ENCODE measurements around the gene TMEM269. TPM values are rescaled to one million over a fixed set of nuclear protein-coding genes. Genes with fewer than 3 reads are reported as not detected.
"Not testable (repeated sequence)": the region's sequence is repeated elsewhere in the genome, so short reads cannot be mapped to it uniquely, and the experiment has no call there.

TMEM269 gene
- total RNA-seq, 4 donors from 2014 or later: not detected

DNA sequence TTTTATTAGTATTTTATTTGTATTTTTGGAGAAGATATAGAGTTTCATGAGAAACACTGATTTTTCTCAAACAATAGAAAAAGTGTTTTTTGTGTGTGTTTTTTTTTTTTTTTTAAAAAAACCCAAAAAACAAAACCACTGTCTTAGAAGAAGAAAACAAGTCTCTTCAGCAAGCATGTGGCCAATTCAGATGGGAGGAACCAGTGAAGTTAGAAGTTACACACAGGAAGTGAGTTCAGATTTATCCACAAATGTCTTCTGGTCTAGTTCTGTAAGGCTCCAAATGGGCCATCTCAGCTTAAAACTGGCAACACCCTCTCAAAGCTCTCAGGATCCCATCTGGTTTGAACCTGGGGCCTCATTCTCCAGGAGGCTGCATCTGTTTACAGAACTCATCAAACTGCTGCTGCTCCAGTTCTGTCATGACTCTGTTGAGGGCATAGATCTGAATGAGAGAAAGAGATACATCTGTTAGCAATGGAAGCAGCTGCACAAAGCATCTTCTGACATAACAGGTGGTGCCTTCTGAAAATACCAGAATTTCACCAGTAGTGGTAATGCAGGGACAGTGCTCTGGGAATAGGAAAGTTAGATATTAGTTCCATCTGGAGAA lies 22.4 kb downstream of the TMEM269 start:
- H3K27ac ChIP-seq: no peak overlapping the region
- no peaks in the 10 kb centered on the region for H3K36me3 ChIP-seq
- no peak overlapping the region for H3K4me3 ChIP-seq
- DNase-seq: no peak
- H3K4me1 ChIP-seq: no peaks in the 10 kb centered on the region
- no peak for TF ChIP-seq POLR2A (IDR thresholded peaks at IDR 0.05)
- TF ChIP-seq, protein P1, sequence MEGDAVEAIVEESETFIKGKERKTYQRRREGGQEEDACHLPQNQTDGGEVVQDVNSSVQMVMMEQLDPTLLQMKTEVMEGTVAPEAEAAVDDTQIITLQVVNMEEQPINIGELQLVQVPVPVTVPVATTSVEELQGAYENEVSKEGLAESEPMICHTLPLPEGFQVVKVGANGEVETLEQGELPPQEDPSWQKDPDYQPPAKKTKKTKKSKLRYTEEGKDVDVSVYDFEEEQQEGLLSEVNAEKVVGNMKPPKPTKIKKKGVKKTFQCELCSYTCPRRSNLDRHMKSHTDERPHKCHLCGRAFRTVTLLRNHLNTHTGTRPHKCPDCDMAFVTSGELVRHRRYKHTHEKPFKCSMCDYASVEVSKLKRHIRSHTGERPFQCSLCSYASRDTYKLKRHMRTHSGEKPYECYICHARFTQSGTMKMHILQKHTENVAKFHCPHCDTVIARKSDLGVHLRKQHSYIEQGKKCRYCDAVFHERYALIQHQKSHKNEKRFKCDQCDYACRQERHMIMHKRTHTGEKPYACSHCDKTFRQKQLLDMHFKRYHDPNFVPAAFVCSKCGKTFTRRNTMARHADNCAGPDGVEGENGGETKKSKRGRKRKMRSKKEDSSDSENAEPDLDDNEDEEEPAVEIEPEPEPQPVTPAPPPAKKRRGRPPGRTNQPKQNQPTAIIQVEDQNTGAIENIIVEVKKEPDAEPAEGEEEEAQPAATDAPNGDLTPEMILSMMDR (IDR thresholded peaks at IDR 0.05): no peak
- H3K27me3 ChIP-seq: no peaks in the 10 kb centered on the region
- H3K9me3 ChIP-seq: no peaks in the 10 kb centered on the region

DNA sequence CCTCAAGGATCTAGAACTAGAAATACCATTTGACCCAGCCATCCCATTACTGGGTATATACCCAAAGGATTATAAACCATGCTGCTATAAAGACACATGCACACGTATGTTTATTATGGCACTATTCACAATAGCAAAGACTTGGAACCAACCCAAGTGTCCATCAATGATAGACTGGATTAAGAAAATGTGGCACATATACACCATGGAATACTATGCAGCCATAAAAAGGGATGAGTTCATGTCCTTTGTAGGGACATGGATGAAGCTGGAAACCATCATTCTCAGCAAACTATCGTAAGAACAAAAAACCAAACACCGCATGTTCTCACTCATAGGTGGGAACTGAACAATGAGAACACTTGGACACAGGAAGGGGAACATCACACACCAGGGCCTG lies 30.0 kb downstream of the TMEM269 start:
- not testable (repeated sequence) for H3K4me1 ChIP-seq, H3K36me3 ChIP-seq, H3K9me3 ChIP-seq, H3K27ac ChIP-seq, H3K4me3 ChIP-seq, DNase-seq, H3K27me3 ChIP-seq

GRCh38 chr1:42815941-42816584 lies 31.3 kb downstream of the TMEM269 start:
- Histone ChIP-seq H3K36me3 (no peaks in the 10 kb centered on the region), H3K27ac (peak overlapping the region; percentile 92 to 98 (median 96)), H3K9me3 (no peaks in the 10 kb centered on the region), H3K27me3 (no peaks in the 10 kb centered on the region), H3K4me1 (peaks cover 0 to 7% (median 2%) of the 10 kb centered on the region in 4 donors), H3K4me3 (peak overlapping the region; percentile 64 to 95 (median 80))
- DNase-seq: no peak
- TF ChIP-seq, protein P1 (IDR thresholded peaks at IDR 0.05): no peak
- TF ChIP-seq POLR2A (IDR thresholded peaks at IDR 0.05): no peak

DNA sequence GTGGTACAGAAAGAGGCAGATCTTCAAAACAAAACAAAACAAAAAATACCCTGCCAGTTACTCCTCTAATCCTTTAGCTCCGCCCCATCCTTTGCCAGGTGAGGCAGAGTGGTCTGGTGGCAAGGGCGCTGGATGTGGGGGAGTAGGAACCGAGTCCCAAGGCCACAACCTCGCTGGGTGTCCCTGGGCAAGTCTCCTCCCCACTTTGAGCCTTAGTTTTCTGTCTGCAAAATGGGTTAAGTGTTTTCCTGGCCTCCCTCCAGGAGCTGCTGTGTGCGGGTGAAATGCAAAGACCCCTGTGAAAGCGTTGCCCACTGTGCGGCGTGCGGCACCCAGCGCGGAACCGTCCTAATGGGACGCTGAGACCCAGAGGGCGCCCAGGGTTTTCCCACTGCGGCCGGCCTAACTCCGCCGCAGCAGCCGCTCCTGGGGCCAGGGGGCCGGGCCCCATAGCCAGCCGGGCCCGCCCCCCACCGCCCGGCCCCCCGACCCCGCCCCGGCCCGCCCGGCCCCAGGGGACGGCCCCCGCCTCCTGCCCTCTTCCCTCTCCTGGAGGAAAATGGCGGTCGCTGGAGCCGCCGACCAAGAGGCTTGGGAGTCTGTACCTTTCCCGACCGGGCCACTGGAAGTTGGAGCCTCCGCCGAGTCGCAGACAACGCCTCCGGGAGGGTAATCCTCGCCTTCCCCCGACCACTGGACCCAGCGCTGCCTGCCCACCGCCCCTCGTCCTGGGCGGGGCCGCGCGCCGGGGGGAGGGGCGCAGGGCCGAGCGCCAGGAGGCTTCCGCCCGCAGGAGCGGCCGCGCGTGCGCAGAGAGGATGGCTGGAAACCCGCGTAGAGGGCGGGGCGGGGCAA lies 32.0 kb downstream of the TMEM269 start, which contains the start of the genes ERMAP and SVBP:
ERMAP (plus strand) TSS at position 538 of the 855 bp plus-strand sequence. CDS start 13,327 bp downstream, outside the sequence.
SVBP (minus strand) TSS at position 813 of the 855 bp plus-strand sequence. CDS start 853 bp downstream, outside the sequence.
- Histone ChIP-seq H3K9me3 (no peaks in the 10 kb centered on the region), H3K27ac (peak within 1 kb of the TSS; percentile 92 to 98 (median 96)), H3K36me3 (no peaks in the 10 kb centered on the region), H3K4me1 (peaks cover 0 to 7% (median 2%) of the 10 kb centered on the region in 4 donors), H3K27me3 (no peaks in the 10 kb centered on the region), H3K4me3 (peak within 1 kb of the TSS; percentile 64 to 95 (median 80))
- TF ChIP-seq, protein P1 (IDR thresholded peaks at IDR 0.05): no peak
- peak in 1 of 2 donors; percentile 35 for TF ChIP-seq POLR2A (IDR thresholded peaks at IDR 0.05)
- peak; percentile 92 to 98 (median 97) for DNase-seq

- no peak for DNase-seq
- TF ChIP-seq POLR2A (IDR thresholded peaks at IDR 0.05): no peak
- TF ChIP-seq, protein P1 (IDR thresholded peaks at IDR 0.05): no peak
- Histone ChIP-seq H3K4me1 (peaks cover 0 to 7% (median 2%) of the 10 kb centered on the region in 4 donors), H3K9me3 (no peaks in the 10 kb centered on the region), H3K4me3 (peak overlapping the region; percentile 64 to 95 (median 80)), H3K27me3 (no peaks in the 10 kb centered on the region), H3K27ac (peak overlapping the region; percentile 92 to 98 (median 96)), H3K36me3 (no peaks in the 10 kb centered on the region)
Measured at GRCh38 chr1:42817440-42817767, 32.6 kb downstream of the TMEM269 start.

All from Peyer's patch (tissue), 4 donors.